ENCODE data around the gene RALGPS2. TPM values are rescaled to one million over a fixed set of nuclear protein-coding genes. Genes with fewer than 3 reads are reported as not detected.

The RALGPS2 gene
- total and polyA plus RNA-seq, 9 of the 15 experiments (the other 6 are each of a cell fraction or from before 2014, with no cell fraction given) = 0.28 to 6.5 (median 2.6) TPM

DNA sequence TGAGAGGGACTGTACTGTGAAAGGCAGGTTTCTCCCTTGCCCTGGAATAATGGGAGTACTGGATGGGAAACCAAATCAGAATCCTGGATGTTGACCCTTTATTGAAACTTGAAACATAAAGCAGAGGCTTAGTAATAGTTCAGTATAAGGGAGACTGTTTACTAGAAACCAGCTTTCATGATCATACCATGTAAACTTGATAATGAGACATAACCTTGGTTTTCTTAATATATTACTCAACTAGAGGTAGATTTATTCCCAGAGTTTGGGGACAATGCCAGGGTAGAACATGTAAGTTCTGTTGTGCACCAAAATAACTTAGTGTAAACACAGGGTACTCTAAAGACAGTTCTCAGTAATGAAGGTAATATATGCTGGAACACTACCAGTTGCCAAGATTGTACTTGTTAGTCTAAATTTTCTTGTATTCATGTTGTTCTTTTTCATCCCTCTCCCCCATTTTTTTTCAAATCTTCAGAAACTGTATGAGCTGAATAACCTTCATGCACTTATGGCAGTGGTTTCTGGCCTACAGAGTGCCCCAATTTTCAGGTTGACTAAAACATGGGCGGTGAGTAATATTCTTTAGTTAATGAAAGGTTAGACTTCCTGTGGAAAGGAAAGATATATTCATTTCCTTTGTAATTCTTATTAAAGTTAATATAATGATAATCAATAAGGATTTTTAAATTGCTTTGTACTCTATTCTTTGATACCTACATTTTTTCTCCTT, 96.3 kb downstream of the RALGPS2 start (continued):
- TF ChIP-seq, protein P1, sequence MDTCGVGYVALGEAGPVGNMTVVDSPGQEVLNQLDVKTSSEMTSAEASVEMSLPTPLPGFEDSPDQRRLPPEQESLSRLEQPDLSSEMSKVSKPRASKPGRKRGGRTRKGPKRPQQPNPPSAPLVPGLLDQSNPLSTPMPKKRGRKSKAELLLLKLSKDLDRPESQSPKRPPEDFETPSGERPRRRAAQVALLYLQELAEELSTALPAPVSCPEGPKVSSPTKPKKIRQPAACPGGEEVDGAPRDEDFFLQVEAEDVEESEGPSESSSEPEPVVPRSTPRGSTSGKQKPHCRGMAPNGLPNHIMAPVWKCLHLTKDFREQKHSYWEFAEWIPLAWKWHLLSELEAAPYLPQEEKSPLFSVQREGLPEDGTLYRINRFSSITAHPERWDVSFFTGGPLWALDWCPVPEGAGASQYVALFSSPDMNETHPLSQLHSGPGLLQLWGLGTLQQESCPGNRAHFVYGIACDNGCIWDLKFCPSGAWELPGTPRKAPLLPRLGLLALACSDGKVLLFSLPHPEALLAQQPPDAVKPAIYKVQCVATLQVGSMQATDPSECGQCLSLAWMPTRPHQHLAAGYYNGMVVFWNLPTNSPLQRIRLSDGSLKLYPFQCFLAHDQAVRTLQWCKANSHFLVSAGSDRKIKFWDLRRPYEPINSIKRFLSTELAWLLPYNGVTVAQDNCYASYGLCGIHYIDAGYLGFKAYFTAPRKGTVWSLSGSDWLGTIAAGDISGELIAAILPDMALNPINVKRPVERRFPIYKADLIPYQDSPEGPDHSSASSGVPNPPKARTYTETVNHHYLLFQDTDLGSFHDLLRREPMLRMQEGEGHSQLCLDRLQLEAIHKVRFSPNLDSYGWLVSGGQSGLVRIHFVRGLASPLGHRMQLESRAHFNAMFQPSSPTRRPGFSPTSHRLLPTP (IDR thresholded peaks at IDR 0.05; ENCODE audit: borderline replicate concordance, extremely low read depth, insufficient read length) = no peak

DNA sequence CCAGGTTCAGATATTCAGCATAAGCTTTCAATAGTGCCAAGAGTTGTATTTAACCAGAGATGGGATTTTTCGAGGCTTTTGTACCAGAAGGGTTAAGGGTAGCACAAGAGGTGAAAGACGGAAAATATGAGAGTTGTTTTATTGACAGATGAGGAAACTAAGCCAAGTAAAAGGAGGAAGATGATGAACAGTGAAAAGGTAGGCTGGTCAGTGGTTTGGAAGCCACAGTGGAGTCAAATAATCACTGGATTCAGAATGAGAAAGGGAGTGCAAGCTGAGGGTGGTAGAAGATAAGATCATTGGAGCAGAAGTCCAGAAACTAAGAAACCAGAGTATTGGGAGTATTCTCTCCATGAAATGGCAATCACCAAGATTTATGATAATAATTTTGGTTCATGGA, 100.1 kb downstream of the RALGPS2 start:
- no peaks in the 10 kb centered on the region for H3K9me1 ChIP-seq (ENCODE audit: control insufficient read depth, insufficient read depth, low read length)
- intact Hi-C loops (cut with micrococcal nuclease) = no loop called here
- POLR2A ChIA-PET = interaction anchor here (0.6 kb wide), 1 partner anchor 537 kb away, joined by 5 read pairs; no protein-coding TSS in a partner anchor
- no peaks in the 10 kb centered on the region for H3K36me3 ChIP-seq (ENCODE audit: control insufficient read depth, insufficient read depth, low read length)
- H4K20me1 ChIP-seq (replicated peaks; ENCODE audit: control insufficient read depth, insufficient read depth, low read length) = no peaks in the 10 kb centered on the region
- no TSS peak for BruUV-seq (replicated peaks)
- H3K79me2 ChIP-seq (ENCODE audit: control insufficient read depth, insufficient read depth, low read length) = no peaks in the 10 kb centered on the region
- H3K4me3 ChIP-seq = no peak overlapping the region
- no peak overlapping the region for H2AFZ ChIP-seq (ENCODE audit: low read depth, low read length)
- WGBS (ENCODE audit: insufficient coverage, low coverage, missing lambda C conversion rate) = 0% methylated on average over 2 of the region's 2 CpGs
- in situ Hi-C loops (cut with MboI) = no loop called here
- H3K4me1 ChIP-seq (replicated peaks in 1 of 2; ENCODE audit: control insufficient read depth in 2 of 2, insufficient read depth in 2 of 2, low read length in 2 of 2) = no peaks in the 10 kb centered on the region
- CTCF ChIA-PET (ENCODE audit: low intra/inter-chr PET ratio) = no interaction called here
- H3K9me3 ChIP-seq (replicated peaks; ENCODE audit: control insufficient read depth, insufficient read depth, low read depth, low read length) = no peaks in the 10 kb centered on the region
- DNase-seq (ENCODE audit: extremely low read depth in 1 of 4, low spot score in 3 of 4) (no peak), ATAC-seq (no peak), FAIRE-seq (no peak)
- no peak overlapping the region for H3K9ac ChIP-seq (ENCODE audit: insufficient read depth in 1 of 2, low read depth in 2 of 2, low read length in 2 of 2)
- peaks cover 0 to 9% of the 10 kb centered on the region in 2 experiments; a peak in 2 of 5 replicates for H3K27me3 ChIP-seq (ENCODE audit: control insufficient read depth in 2 of 2, insufficient read depth in 2 of 2, low read length in 2 of 2)
- no peak overlapping the region for H3K4me2 ChIP-seq (ENCODE audit: insufficient read depth, low read length)
- no peak overlapping the region for H3K27ac ChIP-seq (ENCODE audit: extremely low read depth, low read depth, low read length)
- TF ChIP-seq, protein P2, sequence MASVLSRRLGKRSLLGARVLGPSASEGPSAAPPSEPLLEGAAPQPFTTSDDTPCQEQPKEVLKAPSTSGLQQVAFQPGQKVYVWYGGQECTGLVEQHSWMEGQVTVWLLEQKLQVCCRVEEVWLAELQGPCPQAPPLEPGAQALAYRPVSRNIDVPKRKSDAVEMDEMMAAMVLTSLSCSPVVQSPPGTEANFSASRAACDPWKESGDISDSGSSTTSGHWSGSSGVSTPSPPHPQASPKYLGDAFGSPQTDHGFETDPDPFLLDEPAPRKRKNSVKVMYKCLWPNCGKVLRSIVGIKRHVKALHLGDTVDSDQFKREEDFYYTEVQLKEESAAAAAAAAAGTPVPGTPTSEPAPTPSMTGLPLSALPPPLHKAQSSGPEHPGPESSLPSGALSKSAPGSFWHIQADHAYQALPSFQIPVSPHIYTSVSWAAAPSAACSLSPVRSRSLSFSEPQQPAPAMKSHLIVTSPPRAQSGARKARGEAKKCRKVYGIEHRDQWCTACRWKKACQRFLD (CRISPR knock-in tag; IDR thresholded peaks at IDR 0.05) = no peak
- TF ChIP-seq, protein P3, sequence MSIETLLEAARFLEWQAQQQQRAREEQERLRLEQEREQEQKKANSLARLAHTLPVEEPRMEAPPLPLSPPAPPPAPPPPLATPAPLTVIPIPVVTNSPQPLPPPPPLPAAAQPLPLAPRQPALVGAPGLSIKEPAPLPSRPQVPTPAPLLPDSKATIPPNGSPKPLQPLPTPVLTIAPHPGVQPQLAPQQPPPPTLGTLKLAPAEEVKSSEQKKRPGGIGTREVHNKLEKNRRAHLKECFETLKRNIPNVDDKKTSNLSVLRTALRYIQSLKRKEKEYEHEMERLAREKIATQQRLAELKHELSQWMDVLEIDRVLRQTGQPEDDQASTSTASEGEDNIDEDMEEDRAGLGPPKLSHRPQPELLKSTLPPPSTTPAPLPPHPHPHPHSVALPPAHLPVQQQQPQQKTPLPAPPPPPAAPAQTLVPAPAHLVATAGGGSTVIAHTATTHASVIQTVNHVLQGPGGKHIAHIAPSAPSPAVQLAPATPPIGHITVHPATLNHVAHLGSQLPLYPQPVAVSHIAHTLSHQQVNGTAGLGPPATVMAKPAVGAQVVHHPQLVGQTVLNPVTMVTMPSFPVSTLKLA (conservative IDR thresholded peaks at IDR 0.05) = no peak
- TF ChIP-seq POLR2AphosphoS2 (IDR thresholded peaks at IDR 0.05; ENCODE audit: low read length) (no peak), CCAR2 (IDR thresholded peaks at IDR 0.05; ENCODE audit: low read depth, low read length) (no peak), BDP1 (IDR thresholded peaks at IDR 0.05; ENCODE audit: insufficient read depth, insufficient read length) (no peak), BHLHE40 (IDR thresholded peaks at IDR 0.05; ENCODE audit: low read length) (no peak), KLF16 (IDR thresholded peaks at IDR 0.05) (no peak)
- TF ChIP-seq, protein P4, sequence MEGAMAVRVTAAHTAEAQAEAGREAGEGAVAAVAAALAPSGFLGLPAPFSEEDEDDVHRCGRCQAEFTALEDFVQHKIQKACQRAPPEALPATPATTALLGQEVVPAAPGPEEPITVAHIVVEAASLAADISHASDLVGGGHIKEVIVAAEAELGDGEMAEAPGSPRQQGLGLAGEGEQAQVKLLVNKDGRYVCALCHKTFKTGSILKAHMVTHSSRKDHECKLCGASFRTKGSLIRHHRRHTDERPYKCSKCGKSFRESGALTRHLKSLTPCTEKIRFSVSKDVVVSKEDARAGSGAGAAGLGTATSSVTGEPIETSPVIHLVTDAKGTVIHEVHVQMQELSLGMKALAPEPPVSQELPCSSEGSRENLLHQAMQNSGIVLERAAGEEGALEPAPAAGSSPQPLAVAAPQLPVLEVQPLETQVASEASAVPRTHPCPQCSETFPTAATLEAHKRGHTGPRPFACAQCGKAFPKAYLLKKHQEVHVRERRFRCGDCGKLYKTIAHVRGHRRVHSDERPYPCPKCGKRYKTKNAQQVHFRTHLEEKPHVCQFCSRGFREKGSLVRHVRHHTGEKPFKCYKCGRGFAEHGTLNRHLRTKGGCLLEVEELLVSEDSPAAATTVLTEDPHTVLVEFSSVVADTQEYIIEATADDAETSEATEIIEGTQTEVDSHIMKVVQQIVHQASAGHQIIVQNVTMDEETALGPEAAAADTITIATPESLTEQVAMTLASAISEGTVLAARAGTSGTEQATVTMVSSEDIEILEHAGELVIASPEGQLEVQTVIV (CRISPR knock-in tag; IDR thresholded peaks at IDR 0.05; ENCODE audit: borderline replicate concordance) = no peak
